Ishikawa (cell line): ENCODE measurements around the gene PPM1B.

Experiments
- NFIC ChIP-seq: IDR thresholded peaks from 2 replicates; pipeline ENCODE4 v1.6.1; 2012
- RAD21 ChIP-seq: IDR thresholded peaks from 2 replicates; pipeline ENCODE4 v1.6.1; 2012; ENCODE audit warnings: low read depth

GRCh38 chr2:44197816-44198215 lies 29.1 kb downstream of the PPM1B start:
- TF ChIP-seq RAD21 (no peak), NFIC (no peak)
